Measurements from ENCODE around the gene AMMECR1L.
"Not testable (repeated sequence)": the region's sequence is repeated elsewhere in the genome, so short reads cannot be mapped to it uniquely, and the experiment has no call there.

The AMMECR1L gene

GRCh38 chr2:127913808-127914457 is 28.2 kb upstream of the AMMECR1L start:
- in situ Hi-C loops (cut with MboI; ENCODE audit: low sequenced_read_pairs, unreplicated experiment) = no loop called here
- TF ChIP-seq, protein P1, sequence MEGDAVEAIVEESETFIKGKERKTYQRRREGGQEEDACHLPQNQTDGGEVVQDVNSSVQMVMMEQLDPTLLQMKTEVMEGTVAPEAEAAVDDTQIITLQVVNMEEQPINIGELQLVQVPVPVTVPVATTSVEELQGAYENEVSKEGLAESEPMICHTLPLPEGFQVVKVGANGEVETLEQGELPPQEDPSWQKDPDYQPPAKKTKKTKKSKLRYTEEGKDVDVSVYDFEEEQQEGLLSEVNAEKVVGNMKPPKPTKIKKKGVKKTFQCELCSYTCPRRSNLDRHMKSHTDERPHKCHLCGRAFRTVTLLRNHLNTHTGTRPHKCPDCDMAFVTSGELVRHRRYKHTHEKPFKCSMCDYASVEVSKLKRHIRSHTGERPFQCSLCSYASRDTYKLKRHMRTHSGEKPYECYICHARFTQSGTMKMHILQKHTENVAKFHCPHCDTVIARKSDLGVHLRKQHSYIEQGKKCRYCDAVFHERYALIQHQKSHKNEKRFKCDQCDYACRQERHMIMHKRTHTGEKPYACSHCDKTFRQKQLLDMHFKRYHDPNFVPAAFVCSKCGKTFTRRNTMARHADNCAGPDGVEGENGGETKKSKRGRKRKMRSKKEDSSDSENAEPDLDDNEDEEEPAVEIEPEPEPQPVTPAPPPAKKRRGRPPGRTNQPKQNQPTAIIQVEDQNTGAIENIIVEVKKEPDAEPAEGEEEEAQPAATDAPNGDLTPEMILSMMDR (IDR thresholded peaks at IDR 0.05; ENCODE audit: borderline replicate concordance, control extremely low read depth, extremely low read depth, insufficient read depth, missing control alignments) = no peak
- no peak for DNase-seq (ENCODE audit: low spot score)

GRCh38 chr2:127911737-127912136 is 26.0 kb upstream of the AMMECR1L start:
- TF ChIP-seq, protein P1 (IDR thresholded peaks at IDR 0.05; ENCODE audit: borderline replicate concordance, control extremely low read depth, extremely low read depth, insufficient read depth, missing control alignments) = no peak
- DNase-seq (ENCODE audit: low spot score) = no peak
- in situ Hi-C loops (cut with MboI; ENCODE audit: low sequenced_read_pairs, unreplicated experiment) = no loop called here

GRCh38 chr2:127910415-127910814 is 24.7 kb upstream of the AMMECR1L start:
- no peak for DNase-seq (ENCODE audit: low spot score)
- in situ Hi-C loops (cut with MboI; ENCODE audit: low sequenced_read_pairs, unreplicated experiment) = no loop called here
- TF ChIP-seq, protein P1 (IDR thresholded peaks at IDR 0.05; ENCODE audit: borderline replicate concordance, control extremely low read depth, extremely low read depth, insufficient read depth, missing control alignments) = no peak

DNA sequence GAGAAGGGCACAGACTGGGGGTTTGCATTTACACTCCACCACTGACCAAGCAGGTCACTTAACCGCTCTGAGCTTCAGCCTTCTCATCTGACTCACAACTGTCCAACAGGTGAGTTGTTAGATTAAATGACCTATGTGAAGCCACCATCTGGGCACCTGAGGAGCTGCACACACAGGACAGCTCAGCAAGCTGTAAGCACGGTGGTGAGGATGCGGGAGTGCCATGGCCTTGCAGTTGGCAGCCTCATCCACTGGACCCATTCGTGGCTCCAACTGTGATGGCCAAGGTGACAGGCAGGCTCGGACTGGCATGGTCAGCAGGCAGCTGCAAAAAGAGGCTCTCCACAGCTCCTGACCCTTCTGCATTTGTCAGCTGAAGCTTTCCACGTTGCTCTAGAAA is 23.3 kb upstream of the AMMECR1L start:
- in situ Hi-C loops (cut with MboI; ENCODE audit: low sequenced_read_pairs, unreplicated experiment) = no loop called here
- no peak for DNase-seq (ENCODE audit: low spot score)

DNA sequence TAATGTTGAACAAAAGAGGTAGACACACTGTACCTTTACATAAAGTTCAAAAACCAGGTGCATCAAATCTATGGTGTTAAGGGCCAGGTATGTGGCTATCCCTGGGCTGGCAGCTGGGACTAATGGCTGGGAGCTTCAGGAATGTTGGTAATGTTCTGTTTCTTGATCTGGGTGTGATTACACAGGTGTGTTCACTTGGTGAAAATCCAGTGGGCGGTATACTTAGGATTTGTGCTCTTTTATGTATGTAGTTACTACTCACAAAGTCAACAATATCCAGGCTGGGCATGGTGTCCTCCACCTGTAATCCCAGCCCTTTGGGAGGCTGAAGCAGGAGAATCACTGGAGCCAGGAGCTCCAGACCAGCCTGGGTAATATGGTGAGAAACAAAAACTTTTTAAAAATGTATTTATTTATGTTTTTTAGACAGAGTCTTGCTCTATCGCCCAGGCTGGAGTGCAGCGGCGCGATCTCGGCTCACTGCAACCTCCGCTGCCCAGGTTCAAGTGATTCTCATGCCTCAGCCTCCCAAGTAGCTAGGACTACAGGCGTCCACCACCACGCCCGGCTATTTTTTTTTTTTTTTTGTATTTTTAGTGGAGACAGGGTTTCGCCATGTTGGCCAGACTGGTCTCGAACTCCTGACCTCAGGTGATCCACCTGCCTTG is 22.1 kb upstream of the AMMECR1L start:
- in situ Hi-C loops (cut with MboI; ENCODE audit: low sequenced_read_pairs, unreplicated experiment); DNase-seq (ENCODE audit: low spot score): not testable (repeated sequence)

More for the DNA sequence above, 23.3 kb upstream of the AMMECR1L start:
- TF ChIP-seq, protein P1 (IDR thresholded peaks at IDR 0.05; ENCODE audit: borderline replicate concordance, control extremely low read depth, extremely low read depth, insufficient read depth, missing control alignments) = no peak

DNA sequence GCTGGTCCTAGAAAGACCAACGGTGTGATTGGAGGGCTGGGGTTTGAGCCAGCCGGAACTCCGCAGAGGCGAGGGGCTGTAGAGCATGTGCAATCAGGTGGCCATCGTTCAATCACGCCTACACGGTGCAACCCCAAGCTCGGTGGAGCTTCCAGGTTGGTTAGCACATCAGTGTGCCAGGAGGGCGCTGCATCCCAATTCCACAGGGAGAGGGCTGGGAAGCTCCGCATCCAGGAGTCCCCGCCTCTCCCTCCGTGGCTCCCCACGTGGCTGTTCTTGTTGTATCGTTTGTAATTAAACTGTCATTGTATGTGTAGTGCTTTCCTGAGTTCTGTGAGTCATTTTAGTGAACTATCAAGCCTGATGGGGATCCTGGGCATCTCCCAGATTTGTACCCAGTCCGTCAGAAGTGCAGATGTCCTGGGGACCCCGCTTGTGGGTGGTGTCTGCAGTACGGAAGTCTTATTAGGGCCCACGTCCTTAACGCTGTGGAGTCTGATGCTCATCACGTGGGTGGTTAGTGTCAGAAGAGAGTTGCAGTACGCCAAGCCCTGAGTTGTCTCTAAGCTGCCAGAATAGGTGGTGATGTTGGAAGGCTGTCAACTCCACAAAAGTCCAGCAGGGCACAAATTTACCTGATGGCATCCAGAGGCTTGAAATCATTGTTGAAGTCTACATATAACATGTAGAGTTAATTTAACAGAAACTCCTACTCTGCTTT is 20.6 kb upstream of the AMMECR1L start:
- TF ChIP-seq, protein P1 (IDR thresholded peaks at IDR 0.05; ENCODE audit: borderline replicate concordance, control extremely low read depth, extremely low read depth, insufficient read depth, missing control alignments) = no peak
- no peak for DNase-seq (ENCODE audit: low spot score)
- in situ Hi-C loops (cut with MboI; ENCODE audit: low sequenced_read_pairs, unreplicated experiment) = no loop called here

All from GM13976 (cell line).